ENCODE measurements around the gene CYYR1.

The CYYR1 gene

DNA sequence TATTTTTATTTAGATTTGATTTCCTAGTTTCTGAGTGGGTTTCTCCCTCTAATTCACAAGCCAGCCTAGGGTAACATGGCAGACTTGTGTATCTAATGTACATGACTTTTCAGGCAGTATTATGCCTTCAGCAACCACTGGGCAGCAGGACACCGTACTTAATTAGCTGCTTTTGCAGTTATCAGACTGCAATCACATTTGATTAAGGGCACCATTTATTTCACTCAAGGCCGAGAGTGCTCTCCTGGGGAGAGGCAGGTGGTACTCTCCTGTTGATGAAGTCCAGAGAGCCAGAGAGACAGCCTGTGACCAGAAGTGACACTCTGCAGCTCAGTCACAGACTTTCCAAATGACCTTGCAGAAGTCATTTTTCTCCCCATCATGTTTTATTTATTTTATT is 18.7 kb downstream of the CYYR1 start:
- in situ Hi-C loops (cut with MboI; ENCODE audit: low sequenced_read_pairs): no loop called here

DNA sequence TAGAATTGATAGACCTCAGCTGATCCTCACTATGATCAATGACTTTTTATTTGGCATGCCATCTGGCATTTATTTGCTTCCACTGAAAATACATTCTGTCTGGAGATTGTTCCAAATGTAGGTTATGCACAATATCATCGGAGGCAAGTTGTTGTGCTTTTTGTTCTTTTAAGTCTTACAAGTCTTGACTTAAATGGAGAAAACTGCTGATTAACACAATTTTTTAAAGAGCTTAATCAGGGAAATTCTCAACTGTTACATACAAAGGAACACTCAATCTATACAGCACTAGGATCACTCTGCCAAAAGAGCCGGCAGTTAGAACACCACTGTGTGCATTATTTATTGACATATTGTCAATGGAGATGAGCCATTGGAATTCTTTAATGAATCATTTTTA is 19.2 kb downstream of the CYYR1 start:
- in situ Hi-C loops (cut with MboI; ENCODE audit: low sequenced_read_pairs): no loop called here

- in situ Hi-C loops (cut with MboI; ENCODE audit: low sequenced_read_pairs): no loop called here
These were observed 22.8 kb downstream of the CYYR1 start for GRCh38 chr21:26550326-26550725.

GRCh38 chr21:26546446-26547097 is 26.5 kb downstream of the CYYR1 start:
- in situ Hi-C loops (cut with MboI; ENCODE audit: low sequenced_read_pairs): no loop called here

DNA sequence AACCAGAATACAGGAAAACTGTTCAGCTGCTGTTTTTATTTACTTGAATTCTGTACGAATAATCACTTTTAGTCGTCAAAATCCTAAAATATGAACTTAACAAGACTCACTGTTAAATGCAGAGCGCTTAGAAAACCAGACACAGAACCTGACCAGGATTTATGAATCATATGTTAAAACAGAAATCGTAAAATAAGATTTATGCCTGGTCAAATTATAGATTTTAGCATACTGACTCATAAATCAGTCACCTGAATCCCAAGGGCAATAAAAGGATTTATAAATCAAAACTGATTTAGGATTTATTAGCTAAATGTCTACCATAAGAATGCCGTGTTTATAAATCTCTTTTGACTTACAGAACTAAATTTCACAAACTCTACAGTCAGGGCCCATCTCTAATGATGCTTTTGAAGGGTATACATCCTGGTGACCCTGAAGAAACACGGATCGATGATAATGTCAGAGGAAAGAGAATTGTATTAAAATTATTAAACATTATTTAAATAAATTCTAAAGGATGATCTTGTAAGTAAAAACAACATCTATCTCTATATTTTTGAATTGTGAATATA is 28.8 kb downstream of the CYYR1 start:
- in situ Hi-C loops (cut with MboI; ENCODE audit: low sequenced_read_pairs): no loop called here

DNA sequence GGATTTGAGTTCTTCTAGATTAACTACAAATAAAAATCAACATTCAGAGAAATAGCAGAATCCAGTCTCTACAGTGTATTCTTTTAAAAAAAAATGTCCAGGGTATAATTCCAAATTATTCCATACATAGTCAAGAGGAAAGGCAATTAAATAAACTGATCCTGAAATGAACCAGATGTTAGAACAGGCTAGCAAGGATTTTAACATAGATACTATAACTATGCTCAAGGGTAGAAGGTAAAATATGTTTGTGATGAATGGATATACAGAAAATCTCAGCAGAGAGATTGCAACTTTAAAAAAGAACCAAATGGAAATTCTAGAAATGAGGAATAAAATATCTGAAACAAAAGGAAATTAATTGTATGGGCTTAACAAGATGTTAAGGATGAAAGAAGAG is 32.4 kb downstream of the CYYR1 start:
- in situ Hi-C loops (cut with MboI; ENCODE audit: low sequenced_read_pairs): no loop called here

DNA sequence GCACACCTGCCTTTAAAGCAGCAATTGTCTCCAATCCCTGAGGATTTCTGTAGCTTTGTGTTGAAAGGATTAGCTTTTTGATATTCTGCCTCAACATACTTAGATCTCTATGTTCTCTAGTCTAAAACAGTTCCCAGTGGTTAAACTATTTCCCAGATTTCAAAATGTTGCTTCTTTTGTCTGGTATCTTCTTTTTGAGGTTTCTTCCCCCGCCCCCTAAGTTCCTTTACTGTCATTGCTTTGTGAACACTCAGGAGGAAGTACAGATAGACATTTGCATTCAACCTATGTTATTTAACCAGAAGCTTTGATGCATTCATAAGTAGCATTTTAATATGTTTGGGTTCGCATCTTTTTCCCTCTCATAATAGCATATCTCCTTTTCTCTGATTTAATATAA is 33.5 kb downstream of the CYYR1 start:
- in situ Hi-C loops (cut with MboI; ENCODE audit: low sequenced_read_pairs): no loop called here

DNA sequence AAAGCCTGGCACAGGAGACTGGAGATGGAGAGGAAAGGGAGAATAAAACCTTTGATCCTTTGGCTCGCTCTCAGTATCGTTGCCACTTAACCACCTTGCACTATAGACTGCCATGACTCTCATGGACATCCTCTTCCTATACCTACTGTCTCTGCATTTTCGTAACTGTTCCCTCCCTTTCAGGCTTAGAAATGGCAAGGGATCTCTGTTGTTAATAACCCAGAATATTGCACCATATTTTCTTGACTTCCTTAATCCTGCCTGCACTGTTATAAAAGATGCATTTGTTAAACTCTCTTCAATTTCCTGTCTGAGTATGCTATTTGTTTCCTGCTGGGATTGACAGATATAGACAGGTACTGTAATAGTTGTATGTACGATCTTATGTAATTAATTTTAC is 38.6 kb downstream of the CYYR1 start:
- in situ Hi-C loops (cut with MboI; ENCODE audit: low sequenced_read_pairs): no loop called here

GRCh38 chr21:26532208-26532607 is 40.9 kb downstream of the CYYR1 start:
- in situ Hi-C loops (cut with MboI; ENCODE audit: low sequenced_read_pairs): no loop called here

DNA sequence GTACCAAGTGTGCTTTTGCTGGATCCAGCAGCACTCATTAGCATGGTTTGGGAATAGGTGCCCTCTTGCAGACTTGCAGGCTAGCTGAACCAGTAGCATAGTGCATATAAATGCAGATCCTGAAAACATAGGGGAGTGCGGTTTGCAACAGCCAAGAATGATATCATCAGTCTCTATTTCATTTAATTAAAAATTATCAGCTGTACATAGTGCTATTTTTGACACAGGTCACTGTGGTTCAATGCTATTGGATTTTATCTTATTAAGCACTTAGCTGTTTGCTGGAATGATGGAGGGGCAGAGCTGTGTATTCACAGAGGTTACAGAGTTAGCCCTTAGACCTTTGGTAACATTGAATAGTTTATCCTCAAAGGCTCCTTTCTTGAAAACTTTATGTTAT is 43.6 kb downstream of the CYYR1 start:
- in situ Hi-C loops (cut with MboI; ENCODE audit: low sequenced_read_pairs): no loop called here

DNA sequence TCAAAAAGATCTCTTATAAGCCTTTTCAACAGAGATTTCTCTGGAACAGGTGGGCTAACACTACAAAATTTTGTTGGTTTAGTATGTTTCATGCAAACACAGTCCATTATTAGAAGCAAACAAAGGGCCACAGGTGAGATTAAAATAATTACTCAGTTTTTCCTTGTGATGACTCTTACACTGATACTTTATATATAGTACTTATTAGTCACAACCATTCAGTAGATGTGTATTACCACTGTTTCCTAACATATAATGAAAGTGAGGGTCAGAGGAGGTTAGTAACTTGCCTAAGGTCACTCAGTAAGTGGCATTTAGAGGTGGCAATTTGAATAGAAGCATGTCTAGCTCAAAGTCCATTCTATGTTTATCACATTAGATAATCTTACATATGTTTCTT is 44.2 kb downstream of the CYYR1 start:
- in situ Hi-C loops (cut with MboI; ENCODE audit: low sequenced_read_pairs): no loop called here

DNA sequence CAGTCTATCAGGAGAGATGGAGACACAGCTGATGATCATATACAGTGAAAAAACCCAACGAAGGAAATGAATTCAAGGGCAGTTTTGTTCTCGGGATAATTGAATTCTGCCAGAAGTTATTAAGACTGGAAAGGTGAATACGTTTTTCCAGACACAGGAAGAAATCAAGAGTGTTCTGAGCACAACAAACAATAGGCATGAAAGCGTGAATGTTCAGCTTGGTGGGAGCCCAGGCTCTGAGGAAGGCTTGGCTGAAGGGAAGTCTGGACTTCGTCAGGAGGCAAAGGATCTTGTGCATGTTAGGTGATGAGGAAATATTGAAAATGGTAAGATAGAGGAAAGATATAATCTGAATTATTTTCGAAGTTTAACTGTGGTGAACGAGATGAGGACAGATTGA is 50.4 kb downstream of the CYYR1 start:
- in situ Hi-C loops (cut with MboI; ENCODE audit: low sequenced_read_pairs): no loop called here

GRCh38 chr21:26519142-26519541 is 53.9 kb downstream of the CYYR1 start:
- in situ Hi-C loops (cut with MboI; ENCODE audit: low sequenced_read_pairs): no loop called here

GRCh38 chr21:26515257-26515656 is 57.8 kb downstream of the CYYR1 start:
- in situ Hi-C loops (cut with MboI; ENCODE audit: low sequenced_read_pairs): no loop called here

GRCh38 chr21:26513212-26513611 is 59.9 kb downstream of the CYYR1 start:
- in situ Hi-C loops (cut with MboI; ENCODE audit: low sequenced_read_pairs): no loop called here

GRCh38 chr21:26512664-26513063 is 60.4 kb downstream of the CYYR1 start:
- in situ Hi-C loops (cut with MboI; ENCODE audit: low sequenced_read_pairs): no loop called here

DNA sequence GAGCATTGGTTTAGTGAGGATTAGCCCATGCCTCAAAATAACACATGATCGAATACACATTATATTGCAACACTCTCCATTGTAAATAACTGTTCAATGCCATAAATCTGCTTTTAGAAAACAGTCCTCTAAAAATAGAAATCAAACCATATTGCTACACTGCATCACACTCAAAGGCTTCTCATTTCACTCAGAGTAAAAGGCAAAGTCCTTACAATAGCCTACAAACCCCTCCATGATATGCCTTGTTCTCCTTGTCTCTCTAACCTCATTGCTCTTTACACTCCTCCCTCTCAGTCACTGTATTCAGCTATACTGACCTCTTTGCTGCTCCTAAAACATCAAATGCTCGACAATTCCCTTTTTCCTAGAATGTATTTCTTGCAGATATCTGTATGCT is 64.2 kb downstream of the CYYR1 start:
- in situ Hi-C loops (cut with MboI; ENCODE audit: low sequenced_read_pairs): no loop called here

DNA sequence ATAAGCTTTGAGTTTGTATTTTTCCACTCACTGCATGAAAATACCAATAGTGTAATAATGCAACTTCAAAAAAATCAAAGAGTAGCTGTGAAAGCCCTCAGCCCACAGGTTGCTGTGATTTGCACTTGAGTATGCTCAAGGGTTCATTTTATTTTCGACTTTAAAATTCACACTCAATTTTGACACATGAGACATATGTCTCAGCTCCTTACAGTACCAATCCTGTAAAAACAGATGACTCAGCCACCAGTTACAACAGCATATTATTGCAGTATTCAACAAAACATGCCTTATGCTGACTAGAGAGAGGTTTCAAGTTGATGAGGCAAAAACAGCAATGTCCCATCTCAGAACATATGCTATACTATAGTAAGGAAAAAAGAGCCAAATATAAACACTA is 66.1 kb downstream of the CYYR1 start:
- in situ Hi-C loops (cut with MboI; ENCODE audit: low sequenced_read_pairs): no loop called here

GRCh38 chr21:26505211-26505610 is 67.9 kb downstream of the CYYR1 start:
- in situ Hi-C loops (cut with MboI; ENCODE audit: low sequenced_read_pairs): no loop called here

- in situ Hi-C loops (cut with MboI; ENCODE audit: low sequenced_read_pairs): no loop called here
These were observed 69.7 kb downstream of the CYYR1 start for GRCh38 chr21:26503414-26503813.

DNA sequence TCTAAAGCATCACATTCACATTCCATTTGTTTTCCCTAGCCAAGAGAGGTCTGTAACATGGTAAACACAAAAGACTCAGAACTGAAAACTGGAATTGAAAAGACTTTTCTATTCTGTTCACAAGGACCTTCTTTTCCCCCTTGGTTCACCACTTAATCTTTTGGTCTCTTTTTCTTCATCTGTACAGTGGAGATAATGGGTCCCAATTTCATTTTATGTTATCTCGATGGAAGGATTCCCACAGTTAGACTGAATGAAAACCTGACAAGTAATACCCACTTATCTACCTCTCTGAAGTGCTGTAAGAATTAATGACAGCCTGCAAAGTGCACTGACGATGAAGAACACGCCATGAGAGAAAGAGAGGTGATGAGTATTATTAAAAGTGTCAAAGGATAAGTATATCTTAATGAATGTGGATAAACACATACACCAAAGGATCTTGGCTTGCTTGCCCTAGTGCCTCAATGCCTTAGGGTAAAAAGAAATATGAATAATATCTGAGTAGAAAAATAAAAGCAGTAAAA is 71.5 kb downstream of the CYYR1 start:
- in situ Hi-C loops (cut with MboI; ENCODE audit: low sequenced_read_pairs): no loop called here

GRCh38 chr21:26499495-26499894 is 73.6 kb downstream of the CYYR1 start:
- in situ Hi-C loops (cut with MboI; ENCODE audit: low sequenced_read_pairs): no loop called here

DNA sequence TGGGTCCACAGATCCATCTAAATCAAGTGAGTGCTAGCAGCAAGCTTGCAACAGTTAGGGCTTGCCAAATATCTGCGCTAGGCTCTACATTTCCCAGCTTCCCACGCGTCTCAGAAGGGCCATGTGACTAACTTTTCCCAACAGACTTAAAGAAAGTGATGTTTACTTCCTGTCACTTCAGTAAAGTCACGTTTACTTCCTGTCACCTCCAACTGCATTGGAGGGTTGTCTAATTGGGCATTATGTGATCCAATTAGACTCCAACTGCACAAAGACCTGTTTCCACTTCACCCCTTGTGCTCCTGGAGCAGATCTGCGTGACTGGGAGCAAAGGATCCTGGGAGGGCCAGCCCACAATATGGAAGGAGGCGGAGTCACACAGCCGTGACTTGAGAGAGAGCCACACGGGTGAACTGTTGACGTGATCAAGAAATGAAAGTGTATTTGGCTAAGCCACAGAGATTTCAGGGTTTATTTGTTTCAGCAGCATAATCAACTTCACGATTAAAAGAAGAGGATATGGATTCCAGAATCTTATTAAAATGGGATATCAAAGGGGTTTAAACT is 77.7 kb downstream of the CYYR1 start:
- in situ Hi-C loops (cut with MboI; ENCODE audit: low sequenced_read_pairs): no loop called here

All from HL-60/S4 (cell line).